Caco-2 (cell line): ENCODE data around the gene EEF1AKMT2. TPM values are rescaled to one million over a fixed set of nuclear protein-coding genes. Genes with fewer than 3 reads are reported as not detected.

Source experiments
- BruUV-seq: library from RNA; stranded (reverse); fragments of 400-500 nt; replicated peaks from 2 replicates; lab custom pipeline; 2021; lab: Mats Ljungman, UMichigan
- CTCF ChIA-PET: fragments of 300-600 bp; sonication (Branson Sonifier 250); formaldehyde crosslinking; loops from one replicate; lab custom pipeline; 2022; ENCODE audit warnings: antibody characterized with exemption; lab: Charles Lee
- POLR2A ChIA-PET: fragments of 300-600 bp; sonication (Branson Sonifier 250); formaldehyde crosslinking; loops from one replicate; lab custom pipeline; 2022; ENCODE audit warnings: antibody characterized with exemption; lab: Charles Lee
- DNase-seq, 2 experiments: peaks; one replicate each; pipeline versions ENCODE4 v3.0.0 to v3.0.0-alpha.2; 2020 to 2022
- H3K27me3 ChIP-seq: replicated peaks from 2 replicates; pipeline ENCODE4 v1.6.0; 2011; ENCODE audit warnings: low read length; ENCODE audit not compliant: control insufficient read depth, insufficient read depth
- H3K36me3 ChIP-seq: 2 replicates; pipeline ENCODE4 v1.5.1; 2011; ENCODE audit warnings: low read length; ENCODE audit not compliant: control insufficient read depth, insufficient read depth
- H3K4me1 ChIP-seq: fragments of 250-450 bp; sonication (Bioruptor Pico); 2 replicates; pipeline ENCODE4 v1.5.1; 2020; ENCODE audit warnings: mild to moderate bottlenecking
- H3K4me3 ChIP-seq: 2 replicates; pipeline ENCODE4 v1.5.1; 2011; ENCODE audit warnings: low read depth, mild to moderate bottlenecking, control low read depth, low read length
- H3K9me3 ChIP-seq: fragments of 250-450 bp; sonication (Bioruptor Pico); 2 replicates; pipeline ENCODE4 v1.5.1; 2020; ENCODE audit warnings: mild to moderate bottlenecking, moderate library complexity
- H3K27ac Mint-ChIP-seq: one replicate; pipeline ENCODE4 v1.8.0; 2022; ENCODE audit warnings: mixed read lengths; ENCODE audit not compliant: unreplicated experiment
- H3K27me3 Mint-ChIP-seq: one replicate; pipeline ENCODE4 v1.8.0; 2022; ENCODE audit warnings: mixed read lengths; ENCODE audit not compliant: insufficient read depth, unreplicated experiment
- H3K36me3 Mint-ChIP-seq: one replicate; pipeline ENCODE4 v1.8.0; 2022; ENCODE audit warnings: mild to moderate bottlenecking, mixed read lengths; ENCODE audit not compliant: insufficient read depth, unreplicated experiment
- H3K4me1 Mint-ChIP-seq: one replicate; pipeline ENCODE4 v1.8.0; 2022; ENCODE audit warnings: low read depth, mixed read lengths; ENCODE audit not compliant: unreplicated experiment
- H3K4me3 Mint-ChIP-seq: one replicate; pipeline ENCODE4 v1.8.0; 2022; ENCODE audit warnings: mild to moderate bottlenecking, moderate library complexity, mixed read lengths; ENCODE audit not compliant: unreplicated experiment
- H3K9me3 Mint-ChIP-seq: one replicate; pipeline ENCODE4 v1.8.0; 2022; ENCODE audit warnings: mixed read lengths; ENCODE audit not compliant: unreplicated experiment
- intact Hi-C: fragments of 100-400 bp; cut with micrococcal nuclease; formaldehyde crosslinking; loops from one replicate; pipeline ENCODE4 v1.10.0; 2022; ENCODE audit not compliant: unreplicated experiment
- total RNA-seq: library from RNA; stranded (reverse); gene quantifications from 2 replicates; pipeline ENCODE4 v1.2.3, GENCODE V29; 2022
- TF ChIP-seq, protein P1 (sequence below), 2 experiments: fragments of 200-600 bp in 1 of 2; IDR thresholded peaks; 1 replicate in 1 of 2; 2 replicates in 1 of 2; pipeline versions ENCODE4 v1.5.1 to v1.8.0; 2011 to 2022; ENCODE audit warnings: antibody characterized with exemption in 1 of 2, control low read depth in 1 of 2, inconsistent platforms in 1 of 2, low read depth in 1 of 2, low read length in 1 of 2, mild to moderate bottlenecking in 1 of 2, moderate library complexity in 1 of 2; ENCODE audit not compliant: insufficient read depth in 1 of 2, severe bottlenecking in 1 of 2, unreplicated experiment in 1 of 2

EEF1AKMT2 gene
- total RNA-seq, 1 experiment from 2014 or later = 29.9 TPM

DNA sequence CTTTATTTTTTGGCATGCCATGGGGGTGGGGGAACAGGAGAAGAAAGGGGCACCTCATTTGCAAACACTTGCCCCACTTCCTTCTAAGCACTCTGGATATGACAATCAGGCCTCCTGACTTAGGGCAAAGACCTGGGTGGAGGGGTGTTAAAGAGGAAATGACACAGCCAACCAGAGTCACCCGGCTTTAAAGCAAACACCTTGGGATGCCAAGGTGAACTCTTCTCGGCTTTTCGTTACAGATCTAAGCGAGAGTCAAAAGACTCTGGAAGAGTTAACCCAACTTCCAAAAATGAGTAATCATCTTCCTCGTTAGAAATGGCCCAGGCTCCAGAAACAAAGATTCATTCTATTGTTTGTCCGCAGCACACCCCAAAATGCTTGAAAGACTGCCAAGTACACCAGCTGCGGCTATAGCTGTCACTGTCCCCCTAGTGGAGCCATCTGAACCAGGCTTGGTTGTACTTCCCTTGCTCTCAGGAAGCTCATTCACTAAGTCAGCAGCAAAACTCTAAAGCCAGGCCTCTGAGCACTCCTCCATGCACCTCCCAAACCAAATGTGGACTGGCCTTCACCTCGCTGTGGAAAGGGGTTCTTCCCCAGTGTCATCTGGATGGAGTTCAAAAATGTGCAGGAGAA is 72.4 kb downstream of the EEF1AKMT2 start:
- no peak for DNase-seq
- H3K36me3 Mint-ChIP-seq = peaks cover 6% of the 10 kb centered on the region
- H3K4me3 ChIP-seq = no peak overlapping the region
- ChIA-PET CTCF (interaction anchor here (1.6 kb wide), 1 partner anchor 22 kb away, joined by 5 read pairs; no protein-coding TSS in a partner anchor), POLR2A (no interaction called here)
- H3K27me3 Mint-ChIP-seq = no peaks in the 10 kb centered on the region
- H3K4me1 Mint-ChIP-seq = no peaks in the 10 kb centered on the region
- H3K36me3 ChIP-seq = no peaks in the 10 kb centered on the region
- no peak overlapping the region for H3K27ac Mint-ChIP-seq
- no peaks in the 10 kb centered on the region for H3K27me3 ChIP-seq
- BruUV-seq = no TSS peak
- no peaks in the 10 kb centered on the region for H3K9me3 Mint-ChIP-seq
- H3K9me3 ChIP-seq = no peaks in the 10 kb centered on the region
- no peak overlapping the region for H3K4me3 Mint-ChIP-seq
- no peaks in the 10 kb centered on the region for H3K4me1 ChIP-seq
- intact Hi-C loops = no loop called here
- TF ChIP-seq, protein P1, sequence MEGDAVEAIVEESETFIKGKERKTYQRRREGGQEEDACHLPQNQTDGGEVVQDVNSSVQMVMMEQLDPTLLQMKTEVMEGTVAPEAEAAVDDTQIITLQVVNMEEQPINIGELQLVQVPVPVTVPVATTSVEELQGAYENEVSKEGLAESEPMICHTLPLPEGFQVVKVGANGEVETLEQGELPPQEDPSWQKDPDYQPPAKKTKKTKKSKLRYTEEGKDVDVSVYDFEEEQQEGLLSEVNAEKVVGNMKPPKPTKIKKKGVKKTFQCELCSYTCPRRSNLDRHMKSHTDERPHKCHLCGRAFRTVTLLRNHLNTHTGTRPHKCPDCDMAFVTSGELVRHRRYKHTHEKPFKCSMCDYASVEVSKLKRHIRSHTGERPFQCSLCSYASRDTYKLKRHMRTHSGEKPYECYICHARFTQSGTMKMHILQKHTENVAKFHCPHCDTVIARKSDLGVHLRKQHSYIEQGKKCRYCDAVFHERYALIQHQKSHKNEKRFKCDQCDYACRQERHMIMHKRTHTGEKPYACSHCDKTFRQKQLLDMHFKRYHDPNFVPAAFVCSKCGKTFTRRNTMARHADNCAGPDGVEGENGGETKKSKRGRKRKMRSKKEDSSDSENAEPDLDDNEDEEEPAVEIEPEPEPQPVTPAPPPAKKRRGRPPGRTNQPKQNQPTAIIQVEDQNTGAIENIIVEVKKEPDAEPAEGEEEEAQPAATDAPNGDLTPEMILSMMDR (IDR thresholded peaks at IDR 0.05; ENCODE audit: insufficient read depth in 1 of 2, low read depth in 1 of 2, low read length in 1 of 2, severe bottlenecking in 1 of 2, unreplicated experiment in 1 of 2) = peak; percentile 20 to 31

DNA sequence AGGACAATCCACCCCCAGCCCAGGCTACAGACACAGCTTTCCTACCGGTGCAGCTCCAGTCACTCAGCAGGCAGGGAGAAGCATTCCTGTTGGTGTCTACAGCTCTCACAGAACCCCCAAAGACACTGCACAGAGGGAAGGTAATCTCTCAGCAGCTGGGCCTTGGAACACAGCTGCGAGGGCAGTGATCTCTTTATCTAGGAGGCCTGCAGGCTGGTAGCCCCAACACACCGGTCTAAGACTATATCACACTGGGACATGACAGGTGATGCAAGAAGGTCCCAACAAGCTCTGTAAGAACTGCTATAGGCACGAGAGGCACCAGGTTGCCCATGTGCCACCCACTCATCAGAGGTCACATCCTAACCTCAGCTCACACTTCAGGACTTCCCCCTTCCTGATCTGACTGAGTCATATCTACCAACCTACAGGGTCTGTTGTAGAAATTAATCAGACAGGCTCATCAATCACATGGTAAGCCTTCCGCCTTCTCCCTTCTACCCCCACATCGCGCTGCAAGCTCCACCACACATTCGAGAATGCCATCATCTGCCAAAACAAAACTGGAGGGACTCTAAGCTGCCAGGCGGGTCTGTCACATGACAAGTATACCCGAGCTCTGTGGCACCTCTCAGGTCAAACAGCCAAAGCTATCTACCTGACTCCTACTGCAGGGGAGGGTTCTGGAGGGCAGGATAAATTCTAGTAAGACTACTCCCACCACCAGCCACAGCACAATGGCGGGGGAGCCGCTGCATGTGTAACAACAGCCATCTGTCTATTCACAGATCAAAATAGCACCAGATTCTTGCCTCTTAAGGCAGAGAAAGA is 73.6 kb downstream of the EEF1AKMT2 start:
- Histone ChIP-seq H3K9me3 (no peaks in the 10 kb centered on the region), H3K27me3 (no peaks in the 10 kb centered on the region), H3K4me3 (no peak overlapping the region), H3K36me3 (no peaks in the 10 kb centered on the region), H3K4me1 (no peaks in the 10 kb centered on the region)
- no peaks in the 10 kb centered on the region for H3K27me3 Mint-ChIP-seq
- DNase-seq = no peak
- H3K4me3 Mint-ChIP-seq = no peak overlapping the region
- TF ChIP-seq, protein P1 (IDR thresholded peaks at IDR 0.05; ENCODE audit: insufficient read depth in 1 of 2, low read depth in 1 of 2, low read length in 1 of 2, severe bottlenecking in 1 of 2, unreplicated experiment in 1 of 2) = no peak
- POLR2A ChIA-PET = no interaction called here
- intact Hi-C loops = no loop called here
- CTCF ChIA-PET = interaction anchor here (1.6 kb wide), 1 partner anchor 23 kb away, joined by 5 read pairs; no protein-coding TSS in a partner anchor
- BruUV-seq = no TSS peak
- no peak overlapping the region for H3K27ac Mint-ChIP-seq
- H3K9me3 Mint-ChIP-seq = no peaks in the 10 kb centered on the region
- H3K4me1 Mint-ChIP-seq = no peaks in the 10 kb centered on the region
- H3K36me3 Mint-ChIP-seq = peaks cover 6% of the 10 kb centered on the region

DNA sequence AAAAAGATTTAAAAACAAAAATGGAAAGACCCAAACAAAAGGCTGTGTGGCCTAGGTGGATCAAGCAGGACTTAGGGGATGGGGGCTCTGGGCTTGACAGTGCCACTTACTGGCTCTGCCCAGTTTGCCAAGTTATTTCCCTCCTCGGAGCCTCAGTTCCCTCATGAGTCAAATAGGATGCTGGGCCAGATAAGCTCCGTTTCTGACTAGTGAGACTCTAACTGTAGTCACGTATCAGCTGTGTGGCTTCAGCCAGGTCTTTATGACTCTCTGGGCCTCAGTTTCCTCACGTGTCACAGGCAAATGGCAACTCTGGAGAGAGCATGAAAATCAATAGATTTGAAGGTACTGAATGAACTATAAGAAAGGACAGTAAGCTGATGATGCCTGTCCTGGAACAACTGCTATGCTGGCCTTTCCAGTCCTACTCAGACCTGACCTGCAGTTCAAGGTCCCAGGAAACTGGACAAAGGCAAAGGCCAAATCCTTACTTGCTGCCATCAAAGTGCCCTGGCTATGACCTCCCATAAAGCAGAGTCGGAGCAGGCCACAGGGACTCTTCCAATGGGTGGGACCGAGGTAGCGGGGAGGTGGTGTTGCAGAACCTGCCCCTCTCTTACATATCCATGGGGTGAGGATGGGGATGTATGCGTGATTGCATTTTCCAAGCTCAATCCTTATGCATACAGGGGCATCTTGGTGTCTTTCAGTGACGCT is 74.5 kb downstream of the EEF1AKMT2 start:
- Mint-ChIP-seq H3K36me3 (peaks cover 6% of the 10 kb centered on the region), H3K27ac (no peak overlapping the region), H3K9me3 (no peaks in the 10 kb centered on the region), H3K4me3 (no peak overlapping the region), H3K4me1 (no peaks in the 10 kb centered on the region), H3K27me3 (no peaks in the 10 kb centered on the region)
- TF ChIP-seq, protein P1 (IDR thresholded peaks at IDR 0.05; ENCODE audit: insufficient read depth in 1 of 2, low read depth in 1 of 2, low read length in 1 of 2, severe bottlenecking in 1 of 2, unreplicated experiment in 1 of 2) = no peak
- Histone ChIP-seq H3K4me1 (no peaks in the 10 kb centered on the region), H3K9me3 (no peaks in the 10 kb centered on the region), H3K4me3 (no peak overlapping the region), H3K27me3 (no peaks in the 10 kb centered on the region), H3K36me3 (no peaks in the 10 kb centered on the region; the same call in 1 of the 2 replicates)
- no TSS peak for BruUV-seq
- intact Hi-C loops = no loop called here
- ChIA-PET CTCF (interaction anchor here (2.1 kb wide), 1 partner anchor 25 kb away, joined by 5 read pairs; no protein-coding TSS in a partner anchor), POLR2A (no interaction called here)
- no peak for DNase-seq
